HCT116 (cell line): ENCODE results near the gene PPIP5K2.

Experiments used
- RAD21 ChIP-seq: IDR thresholded peaks from 2 replicates; pipeline ENCODE4 v1.6.1; 2012; ENCODE audit warnings: low read depth, mild to moderate bottlenecking
- TF ChIP-seq, protein P1 (sequence below), 3 experiments: fragments of 200-600 bp in 1 of 3; sonication (generic) in 1 of 3; IDR thresholded peaks in 2 of 3; conservative IDR thresholded peaks in 1 of 3; 2 replicates each; pipeline ENCODE4 v1.5.1; 2012 to 2017; ENCODE audit warnings: low read depth in 2 of 3, low read length in 2 of 3, antibody characterized with exemption in 1 of 3, borderline replicate concordance in 1 of 3, control low read depth in 1 of 3, mild to moderate bottlenecking in 1 of 3, mixed read lengths in 1 of 3, mixed run types in 1 of 3, moderate library complexity in 1 of 3; ENCODE audit not compliant: insufficient read depth in 1 of 3

- TF ChIP-seq RAD21, result no peak
- TF ChIP-seq, protein P1, sequence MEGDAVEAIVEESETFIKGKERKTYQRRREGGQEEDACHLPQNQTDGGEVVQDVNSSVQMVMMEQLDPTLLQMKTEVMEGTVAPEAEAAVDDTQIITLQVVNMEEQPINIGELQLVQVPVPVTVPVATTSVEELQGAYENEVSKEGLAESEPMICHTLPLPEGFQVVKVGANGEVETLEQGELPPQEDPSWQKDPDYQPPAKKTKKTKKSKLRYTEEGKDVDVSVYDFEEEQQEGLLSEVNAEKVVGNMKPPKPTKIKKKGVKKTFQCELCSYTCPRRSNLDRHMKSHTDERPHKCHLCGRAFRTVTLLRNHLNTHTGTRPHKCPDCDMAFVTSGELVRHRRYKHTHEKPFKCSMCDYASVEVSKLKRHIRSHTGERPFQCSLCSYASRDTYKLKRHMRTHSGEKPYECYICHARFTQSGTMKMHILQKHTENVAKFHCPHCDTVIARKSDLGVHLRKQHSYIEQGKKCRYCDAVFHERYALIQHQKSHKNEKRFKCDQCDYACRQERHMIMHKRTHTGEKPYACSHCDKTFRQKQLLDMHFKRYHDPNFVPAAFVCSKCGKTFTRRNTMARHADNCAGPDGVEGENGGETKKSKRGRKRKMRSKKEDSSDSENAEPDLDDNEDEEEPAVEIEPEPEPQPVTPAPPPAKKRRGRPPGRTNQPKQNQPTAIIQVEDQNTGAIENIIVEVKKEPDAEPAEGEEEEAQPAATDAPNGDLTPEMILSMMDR (IDR thresholded peaks at IDR 0.05 in 2 of 3, conservative IDR thresholded peaks at IDR 0.05 in 1 of 3; ENCODE audit: borderline replicate concordance in 1 of 3, insufficient read depth in 1 of 3, low read depth in 2 of 3, low read length in 2 of 3), result no peak
These were observed 7.2 kb upstream of the PPIP5K2 start for GRCh38 chr5:103112910-103113309.
